ENCODE results near the gene PRXL2A.
"Not testable (repeated sequence)": the region's sequence is repeated elsewhere in the genome, so short reads cannot be mapped to it uniquely, and the experiment has no call there.

PRXL2A gene

GRCh38 chr10:80411681-80412220 is 3.4 kb downstream of the PRXL2A start:
- no peak for DNase-seq

GRCh38 chr10:80412486-80412885 is 4.1 kb downstream of the PRXL2A start:
- no peak for DNase-seq

- DNase-seq, result peak; percentile 42
Observed at GRCh38 chr10:80413271-80413996, 5.1 kb downstream of the PRXL2A start.

GRCh38 chr10:80414142-80414895 is 6.0 kb downstream of the PRXL2A start:
- DNase-seq, result no peak

- no peak for DNase-seq
Observed at GRCh38 chr10:80415734-80416478, 7.6 kb downstream of the PRXL2A start.

GRCh38 chr10:80416479-80417098 is 8.2 kb downstream of the PRXL2A start:
- DNase-seq, result peak; percentile 84

GRCh38 chr10:80417256-80417655 is 8.9 kb downstream of the PRXL2A start:
- DNase-seq, result not testable (repeated sequence)

GRCh38 chr10:80421050-80421706 is 12.8 kb downstream of the PRXL2A start:
- no peak for DNase-seq

- DNase-seq, result no peak
Observed at GRCh38 chr10:80421707-80422536, 13.6 kb downstream of the PRXL2A start.

- DNase-seq, result no peak
Observed at GRCh38 chr10:80425901-80426300, 17.6 kb downstream of the PRXL2A start.

- DNase-seq, result no peak
Observed at GRCh38 chr10:80427541-80427940, 19.2 kb downstream of the PRXL2A start.

- DNase-seq, result no peak
Observed at GRCh38 chr10:80429521-80429973, 21.2 kb downstream of the PRXL2A start.

- DNase-seq, result no peak
Observed at GRCh38 chr10:80433134-80433533, 24.8 kb downstream of the PRXL2A start.

- no peak for DNase-seq
Observed at GRCh38 chr10:80436446-80437098, 28.2 kb downstream of the PRXL2A start.

GRCh38 chr10:80437227-80437626 is 28.9 kb downstream of the PRXL2A start:
- DNase-seq, result no peak

- DNase-seq, result no peak
Observed at GRCh38 chr10:80441831-80442230, 33.5 kb downstream of the PRXL2A start.

- DNase-seq, result no peak
Observed at GRCh38 chr10:80442879-80443278, 34.5 kb downstream of the PRXL2A start.

GRCh38 chr10:80443531-80443974 is 35.2 kb downstream of the PRXL2A start:
- no peak for DNase-seq

- DNase-seq, result no peak
Observed at GRCh38 chr10:80444124-80444523, 35.8 kb downstream of the PRXL2A start.

- DNase-seq, result peak; percentile 57
Observed at GRCh38 chr10:80444646-80445319, 36.4 kb downstream of the PRXL2A start.

Measured in left hindlimb (tissue), 1 donor.